Testis (tissue), 2 donors: ENCODE measurements around the gene SDF2L1.

Source experiments
- CTCF ChIP-seq, 3 experiments: fragments of 450-650 bp in 2 of 3; fragments of 200-600 bp in 1 of 3; sonication (generic) in 1 of 3; IDR thresholded peaks; one replicate each; pipeline ENCODE4 v1.5.1; 2016 to 2019; ENCODE audit warnings: antibody characterized with exemption in 3 of 3, mild to moderate bottlenecking in 2 of 3, moderate library complexity in 1 of 3
- POLR2A ChIP-seq: fragments of 450-650 bp; IDR thresholded peaks from one replicate; pipeline ENCODE4 v1.6.1; 2017; ENCODE audit warnings: antibody characterized with exemption, mild to moderate bottlenecking, moderate library complexity

- TF ChIP-seq CTCF (IDR thresholded peaks at IDR 0.05): no peak
- TF ChIP-seq POLR2A: no peak
Observed at GRCh38 chr22:21669026-21669425, 26.9 kb downstream of the SDF2L1 start.
